HCT116 (cell line): ENCODE results near the gene TMEM59L. TPM values are rescaled to one million over a fixed set of nuclear protein-coding genes. Genes with fewer than 3 reads are reported as not detected.
A peak's percentile ranks its signal among the peaks of the same experiment; 100 is the strongest.

Source experiments
- ATAC-seq: fragments of 200-7000 bp; cut with Tn5 transposase; 2 replicates; pipeline ENCODE4 v1.9.1; 2020; ENCODE audit warnings: mild to moderate bottlenecking, moderate library complexity
- BruUV-seq: library from RNA; stranded (reverse); fragments of 400-500 nt; replicated peaks from 2 replicates; lab custom pipeline; 2021; lab: Mats Ljungman, UMichigan
- CTCF ChIA-PET: fragments of 300-600 bp; sonication (Branson Sonifier 250); formaldehyde crosslinking; loops from one replicate; lab custom pipeline; 2021; ENCODE audit warnings: antibody characterized with exemption; lab: Charles Lee
- POLR2A ChIA-PET: fragments of 300-600, 350-600 bp; sonication (Branson Sonifier 250); formaldehyde crosslinking; loops from one replicate; lab custom pipeline; 2021; ENCODE audit warnings: antibody characterized with exemption; lab: Charles Lee
- RAD21 ChIA-PET, 2 experiments: fragments of 300-600 bp; sonication (Branson Sonifier 250); formaldehyde crosslinking; loops; one replicate each; lab custom pipeline; 2023; ENCODE audit warnings: low total read pairs in 2 of 2; ENCODE audit not compliant: uncharacterized antibody in 2 of 2, unreplicated experiment in 2 of 2, low non-redundant PET in 1 of 2; lab: Charles Lee
- DNase-seq: peaks from one replicate; pipeline ENCODE4 v3.0.0-alpha.2; 2010; ENCODE audit warnings: low read depth, low spot score
- H2AFZ ChIP-seq: fragments of 200-600 bp; shearing (Covaris generic), sonication (generic); 2 replicates; pipeline ENCODE4 v1.6.1; 2017; ENCODE audit warnings: low read depth, mixed run types, mixed read lengths, antibody characterized with exemption, low read length; ENCODE audit not compliant: poor library complexity, severe bottlenecking
- H3K27ac ChIP-seq: 2 replicates; pipeline ENCODE4 v1.5.1; 2012; ENCODE audit warnings: low read depth, low read length
- H3K27me3 ChIP-seq: fragments of 200-600 bp; sonication (generic); 2 replicates; pipeline ENCODE4 v1.6.1; 2016; ENCODE audit warnings: mixed run types, low read length, mixed read lengths; ENCODE audit not compliant: insufficient read depth
- H3K36me3 ChIP-seq, 2 experiments: fragments of 200-500 bp in 1 of 2; fragments of 200-600 bp in 1 of 2; sonication (Bioruptor generic) in 1 of 2; sonication (generic) in 1 of 2; 2 replicates each; pipeline versions ENCODE4 v1.5.1 to v1.6.1; 2014 to 2016; ENCODE audit warnings: low read length in 2 of 2, inconsistent platforms in 1 of 2, mixed read lengths in 1 of 2, mixed run types in 1 of 2; ENCODE audit not compliant: insufficient read depth in 2 of 2, control insufficient read depth in 1 of 2
- H3K4me1 ChIP-seq, 2 experiments: fragments of 200-600 bp in 1 of 2; sonication (generic) in 1 of 2; 2 replicates each; pipeline versions ENCODE4 v1.5.1 to v1.6.1; 2012 to 2017; ENCODE audit warnings: low read length in 2 of 2, inconsistent platforms in 1 of 2, mild to moderate bottlenecking in 1 of 2, mixed read lengths in 1 of 2, mixed run types in 1 of 2, moderate library complexity in 1 of 2; ENCODE audit not compliant: insufficient read depth in 2 of 2, control insufficient read depth in 1 of 2
- H3K4me2 ChIP-seq: fragments of 200-600 bp; sonication (generic); 2 replicates; pipeline ENCODE4 v1.6.1; 2017; ENCODE audit warnings: mixed run types, low read length, mixed read lengths
- H3K4me3 ChIP-seq, 2 experiments: fragments of 200-600 bp in 1 of 2; sonication (generic) in 1 of 2; replicated peaks in 1 of 2; 2 replicates each; pipeline ENCODE4 v1.5.1; 2011 to 2016; ENCODE audit warnings: low read length in 2 of 2, control low read depth in 1 of 2, low read depth in 1 of 2, mild to moderate bottlenecking in 1 of 2, mixed read lengths in 1 of 2, mixed run types in 1 of 2
- H3K79me2 ChIP-seq: fragments of 200-600 bp; sonication (generic); 2 replicates; pipeline ENCODE4 v1.6.1; 2017; ENCODE audit warnings: mild to moderate bottlenecking, mixed run types, low read length, moderate library complexity, mixed read lengths; ENCODE audit not compliant: insufficient read depth
- H3K9ac ChIP-seq: fragments of 200-600 bp; sonication (generic); 2 replicates; pipeline ENCODE4 v1.6.1; 2016; ENCODE audit warnings: low read length, mixed read lengths
- H3K9me2 ChIP-seq: fragments of 200-600 bp; sonication (generic), shearing (Covaris generic); 2 replicates; pipeline ENCODE4 v1.6.1; 2017; ENCODE audit warnings: mixed run types, mild to moderate bottlenecking, moderate library complexity; ENCODE audit not compliant: insufficient read depth
- H3K9me3 ChIP-seq, 2 experiments: fragments of 200-500 bp in 1 of 2; fragments of 200-600 bp in 1 of 2; sonication (Bioruptor generic) in 1 of 2; sonication (generic) in 1 of 2; 2 replicates each; pipeline ENCODE4 v1.6.1; 2014 to 2017; ENCODE audit warnings: low read length in 2 of 2, mixed read lengths in 2 of 2, inconsistent platforms in 1 of 2, low read depth in 1 of 2, mild to moderate bottlenecking in 1 of 2, mixed run types in 1 of 2, moderate library complexity in 1 of 2; ENCODE audit not compliant: control insufficient read depth in 1 of 2, insufficient read depth in 1 of 2
- H4K20me1 ChIP-seq: fragments of 200-600 bp; sonication (generic), shearing (Covaris generic); 2 replicates; pipeline ENCODE4 v1.6.1; 2017; ENCODE audit warnings: mixed run types, mild to moderate bottlenecking, moderate library complexity; ENCODE audit not compliant: insufficient read depth
- ATF3 ChIP-seq: IDR thresholded peaks from 2 replicates; pipeline ENCODE4 v1.6.1; 2012
- CBX3 ChIP-seq: IDR thresholded peaks from 2 replicates; pipeline ENCODE4 v1.6.1; 2012; ENCODE audit warnings: low read depth
- CEBPB ChIP-seq: IDR thresholded peaks from 2 replicates; pipeline ENCODE4 v1.6.1; 2012; ENCODE audit warnings: low read depth
- CTCF ChIP-seq, 3 experiments: fragments of 200-600 bp in 1 of 3; sonication (generic) in 1 of 3; IDR thresholded peaks in 2 of 3; conservative IDR thresholded peaks in 1 of 3; 2 replicates each; pipeline ENCODE4 v1.5.1; 2012 to 2017; ENCODE audit warnings: low read depth in 2 of 3, low read length in 2 of 3, antibody characterized with exemption in 1 of 3, borderline replicate concordance in 1 of 3, control low read depth in 1 of 3, mild to moderate bottlenecking in 1 of 3, mixed read lengths in 1 of 3, mixed run types in 1 of 3, moderate library complexity in 1 of 3; ENCODE audit not compliant: insufficient read depth in 1 of 3
- POLR2A ChIP-seq: IDR thresholded peaks from 2 replicates; pipeline ENCODE4 v1.7.0; 2011; ENCODE audit warnings: borderline replicate concordance; ENCODE audit not compliant: insufficient read depth, insufficient read length; ENCODE audit errors: extremely low read depth
- REST ChIP-seq: IDR thresholded peaks from 2 replicates; pipeline ENCODE4 v1.6.1; 2012; ENCODE audit warnings: low read depth
- TCF7L2 ChIP-seq: IDR thresholded peaks from 2 replicates; pipeline ENCODE4 v1.7.0; 2011; ENCODE audit warnings: borderline replicate concordance, inconsistent platforms; ENCODE audit not compliant: insufficient read depth, insufficient read length; ENCODE audit errors: extremely low read depth
- YY1 ChIP-seq: IDR thresholded peaks from 2 replicates; pipeline ENCODE4 v1.6.1; 2011; ENCODE audit warnings: low read length, low read depth, moderate library complexity, mild to moderate bottlenecking; ENCODE audit not compliant: insufficient replicate concordance; ENCODE audit errors: extremely low read depth
- ZBTB33 ChIP-seq: IDR thresholded peaks from 2 replicates; pipeline ENCODE4 v1.6.1; 2011; ENCODE audit warnings: mild to moderate bottlenecking, low read length, moderate library complexity; ENCODE audit not compliant: insufficient replicate concordance; ENCODE audit errors: extremely low read depth
- ZFX ChIP-seq: fragments of 450-650 bp; IDR thresholded peaks from 2 replicates; pipeline ENCODE4 v1.6.1; 2017
- intact Hi-C: fragments of 100-400 bp; cut with micrococcal nuclease; formaldehyde crosslinking; loops from 2 replicates; pipeline ENCODE4 v1.10.0; 2022
- total RNA-seq: library from RNA; stranded (reverse); gene quantifications from one replicate; pipeline ENCODE4 v1.2.1, GENCODE V29; 2021; ENCODE audit not compliant: unreplicated experiment

Gene TMEM59L
- total RNA-seq, 1 experiment from 2014 or later, result 14.3 TPM

DNA sequence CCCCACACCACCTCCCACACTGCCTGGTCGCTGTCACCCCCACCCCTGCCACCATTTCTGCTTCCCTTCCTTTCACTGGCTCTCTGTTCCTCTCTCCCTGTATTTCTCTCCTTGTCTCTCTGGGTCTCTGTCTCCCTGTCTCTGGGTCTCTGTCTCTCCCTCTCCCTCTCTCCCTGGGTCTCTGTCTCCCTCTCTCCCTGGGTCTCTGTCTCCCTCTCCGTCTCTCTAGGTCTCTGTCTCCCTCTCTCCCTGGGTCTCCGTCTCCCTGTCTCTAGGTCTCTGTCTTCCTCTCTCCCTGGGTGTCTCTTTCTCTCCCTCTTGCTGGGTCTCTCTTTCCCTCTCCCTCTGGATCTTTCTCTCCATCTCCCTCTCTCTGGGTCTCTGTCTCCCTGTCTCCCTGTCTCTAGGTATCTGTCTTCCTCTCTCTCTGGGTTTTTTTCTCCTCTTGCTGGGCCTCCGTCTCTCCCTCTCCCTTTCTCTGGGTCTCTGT is 45.7 kb downstream of the TMEM59L start:
- Histone ChIP-seq H3K9ac (no peak overlapping the region), H3K36me3 (no peaks in the 10 kb centered on the region), H3K79me2 (peaks cover 8% of the 10 kb centered on the region; the same call in 1 of the 2 replicates), H3K4me2 (no peak overlapping the region), H3K27me3 (no peaks in the 10 kb centered on the region), H3K4me3 (no peak overlapping the region), H2AFZ (no peak overlapping the region), H4K20me1 (no peaks in the 10 kb centered on the region), H3K9me2 (no peaks in the 10 kb centered on the region), H3K9me3 (no peaks in the 10 kb centered on the region), H3K27ac (no peak overlapping the region), H3K4me1 (peaks cover 16 to 32% of the 10 kb centered on the region in 2 experiments)
- TF ChIP-seq POLR2A, result no peak
- TF ChIP-seq TCF7L2, result no peak
- TF ChIP-seq YY1, result no peak
- no peak for TF ChIP-seq CTCF (IDR thresholded peaks at IDR 0.05 in 2 of 3, conservative IDR thresholded peaks at IDR 0.05 in 1 of 3; ENCODE audit: borderline replicate concordance in 1 of 3, insufficient read depth in 1 of 3, low read depth in 2 of 3, low read length in 2 of 3)
- ChIA-PET POLR2A (no interaction called here), CTCF (no interaction called here), RAD21 (no interaction called here)
- ATAC-seq (no peak), DNase-seq (no peak)
- intact Hi-C loops, result no loop called here
- no TSS peak for BruUV-seq

DNA sequence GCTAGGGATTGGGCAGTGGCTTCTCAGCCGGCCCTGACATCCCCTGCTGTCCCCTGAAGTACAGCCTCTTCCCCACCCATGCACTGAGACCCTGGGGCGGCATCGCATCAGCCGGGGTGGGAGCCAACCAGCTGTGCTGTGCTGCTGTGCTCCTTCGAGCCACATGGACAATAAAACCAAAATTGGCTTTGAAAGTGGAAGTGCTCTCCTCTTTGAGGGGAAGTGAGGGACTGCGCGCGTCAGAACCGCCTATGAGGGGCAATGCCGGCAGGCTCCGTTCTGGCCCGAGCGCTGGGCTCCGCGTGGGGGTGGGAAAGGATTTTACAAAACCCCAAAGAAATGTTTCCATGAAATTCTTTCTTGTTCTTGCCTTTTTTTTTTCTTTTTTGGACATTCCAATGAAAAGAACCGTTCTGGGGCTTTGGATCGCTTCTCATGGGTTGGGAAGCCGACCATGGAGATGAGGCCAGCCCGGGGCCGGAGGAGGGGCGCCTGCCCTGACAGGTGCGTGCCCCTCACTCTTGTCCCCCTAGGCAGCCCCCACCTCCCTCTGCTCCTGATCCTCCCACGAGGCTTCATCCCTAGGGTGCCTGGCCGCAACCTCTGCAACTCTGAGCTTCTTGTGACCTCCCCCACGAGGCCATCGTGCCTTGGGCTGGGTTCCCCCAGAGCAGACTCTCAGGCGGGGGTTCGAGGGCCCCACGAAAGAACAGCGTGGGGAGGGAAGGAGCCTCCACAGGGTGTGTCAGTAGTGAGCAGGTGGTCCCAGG is 46.8 kb downstream of the TMEM59L start:
- no peak for DNase-seq
- BruUV-seq, result no TSS peak
- POLR2A ChIA-PET, result no interaction called here
- Histone ChIP-seq H3K4me3 (peak overlapping the region in 1 of 2 experiments; percentile 37; a peak in 2 of 4 replicates), H3K36me3 (no peaks in the 10 kb centered on the region), H3K9me2 (no peaks in the 10 kb centered on the region), H3K27me3 (no peaks in the 10 kb centered on the region), H3K9ac (peak overlapping the region; percentile 49), H4K20me1 (no peaks in the 10 kb centered on the region), H3K4me1 (peaks cover 16 to 33% of the 10 kb centered on the region in 2 experiments), H3K9me3 (no peaks in the 10 kb centered on the region), H3K4me2 (peak overlapping the region; percentile 72), H3K79me2 (peaks cover 8% of the 10 kb centered on the region; the same call in 1 of the 2 replicates), H3K27ac (peak overlapping the region; percentile 50; the same call in 1 of the 2 replicates), H2AFZ (no peak overlapping the region)
- CTCF ChIA-PET, result no interaction called here
- ATAC-seq, result peak; percentile 10; the same call in 1 of the 2 replicates
- intact Hi-C loops, result no loop called here
- RAD21 ChIA-PET, result no interaction called here
- TF ChIP-seq REST (no peak), CBX3 (no peak), CEBPB (no peak), ATF3 (no peak), ZFX (no peak), ZBTB33 (no peak)
